IPS-NIHi11 (cell line): ENCODE data around the gene DGKB.
A peak's percentile ranks its signal among the peaks of the same experiment; 100 is the strongest.
"Not testable (repeated sequence)": the region's sequence is repeated elsewhere in the genome, so short reads cannot be mapped to it uniquely, and the experiment has no call there.

Source experiments
- DNase-seq: peaks from one replicate; pipeline ENCODE4 v3.0.0; 2012; ENCODE audit warnings: mixed read lengths, low spot score

The DGKB gene

GRCh38 chr7:14583518-14583917, 319.0 kb downstream of the DGKB start:
- DNase-seq: no peak

GRCh38 chr7:14582010-14582409, 320.5 kb downstream of the DGKB start:
- DNase-seq: no peak

- no peak for DNase-seq
Measured at GRCh38 chr7:14579971-14580370, 322.6 kb downstream of the DGKB start.

GRCh38 chr7:14576578-14576977, 326.0 kb downstream of the DGKB start:
- no peak for DNase-seq

GRCh38 chr7:14570750-14571607, 331.6 kb downstream of the DGKB start:
- no peak for DNase-seq

- DNase-seq: no peak
Measured at GRCh38 chr7:14552060-14552459, 350.5 kb downstream of the DGKB start.

- DNase-seq: no peak
Measured at GRCh38 chr7:14551310-14551709, 351.2 kb downstream of the DGKB start.

GRCh38 chr7:14542624-14543023, 359.9 kb downstream of the DGKB start:
- DNase-seq: no peak

- DNase-seq: no peak
Measured at GRCh38 chr7:14521183-14521582, 381.4 kb downstream of the DGKB start.

- DNase-seq: no peak
Measured at GRCh38 chr7:14510268-14510667, 392.3 kb downstream of the DGKB start.

GRCh38 chr7:14507617-14508016, 394.9 kb downstream of the DGKB start:
- DNase-seq: no peak

- DNase-seq: no peak
Measured at GRCh38 chr7:14505906-14506305, 396.6 kb downstream of the DGKB start.

- DNase-seq: peak; percentile 29
Measured at GRCh38 chr7:14504134-14504533, 398.4 kb downstream of the DGKB start.

GRCh38 chr7:14503623-14504022, 398.9 kb downstream of the DGKB start:
- no peak for DNase-seq

- no peak for DNase-seq
Measured at GRCh38 chr7:14501436-14501835, 401.1 kb downstream of the DGKB start.

- no peak for DNase-seq
Measured at GRCh38 chr7:14497390-14497789, 405.2 kb downstream of the DGKB start.

- DNase-seq: no peak
Measured at GRCh38 chr7:14495633-14496032, 406.9 kb downstream of the DGKB start.

GRCh38 chr7:14487701-14488395, 414.7 kb downstream of the DGKB start:
- DNase-seq: no peak

- DNase-seq: no peak
Measured at GRCh38 chr7:14483663-14484062, 418.9 kb downstream of the DGKB start.

GRCh38 chr7:14480281-14480680, 422.3 kb downstream of the DGKB start:
- DNase-seq: no peak

- no peak for DNase-seq
Measured at GRCh38 chr7:14478834-14479510, 423.6 kb downstream of the DGKB start.

- DNase-seq: not testable (repeated sequence)
Measured at GRCh38 chr7:14461716-14462115, 440.8 kb downstream of the DGKB start.

GRCh38 chr7:14458846-14459245, 443.7 kb downstream of the DGKB start:
- DNase-seq: not testable (repeated sequence)
